B cell (primary cell): ENCODE measurements around the gene CAPZA2. TPM values are rescaled to one million over a fixed set of nuclear protein-coding genes. Genes with fewer than 3 reads are reported as not detected.

Experiments used
- ATAC-seq: fragments of 200-7000 bp; cut with Tn5 transposase; one replicate; pipeline ENCODE4 v1.10.0; 2021; ENCODE audit warnings: low read depth, mild to moderate bottlenecking, moderate number of reproducible peaks, moderate library complexity
- CTCF ChIA-PET: fragments of 350-600 bp; sonication (Branson Sonifier 250); formaldehyde crosslinking; loops from one replicate; lab custom pipeline; 2021; ENCODE audit warnings: antibody characterized with exemption, inconsistent platforms; lab: Charles Lee
- POLR2A ChIA-PET: fragments of 350-600 bp; sonication (Branson Sonifier 250); formaldehyde crosslinking; loops from one replicate; lab custom pipeline; 2021; ENCODE audit warnings: antibody characterized with exemption; lab: Charles Lee
- DNase-seq: peaks from one replicate; pipeline ENCODE4 v3.0.0; 2013
- H2AFZ ChIP-seq: 2 replicates; pipeline ENCODE4 v1.6.1; 2012; ENCODE audit warnings: mild to moderate bottlenecking, low read depth, low read length; ENCODE audit not compliant: insufficient read depth, poor library complexity, severe bottlenecking
- H3K27ac ChIP-seq, 2 donors: 1 replicate in 1 of 2; 2 replicates in 1 of 2; pipeline ENCODE4 v1.5.1; 2012 to 2013; ENCODE audit warnings: low read length in 2 of 2, mild to moderate bottlenecking in 2 of 2, moderate library complexity in 1 of 2
- H3K27me3 ChIP-seq, 4 experiments: fragments of 200-600 bp in 1 of 4; sonication (generic) in 1 of 4; replicated peaks in 1 of 4; 1 replicate in 2 of 4; 2 replicates in 2 of 4; pipeline versions ENCODE4 v1.6.1 to v1.7.0; 2013 to 2016; ENCODE audit warnings: low read length in 3 of 4, mild to moderate bottlenecking in 2 of 4, mixed read lengths in 1 of 4, moderate library complexity in 1 of 4; ENCODE audit not compliant: insufficient read depth in 4 of 4, control insufficient read depth in 3 of 4; ENCODE audit errors: control extremely low read depth in 1 of 4
- H3K36me3 ChIP-seq, 2 experiments: replicated peaks in 1 of 2; 1 replicate in 1 of 2; 2 replicates in 1 of 2; pipeline versions ENCODE4 v1.6.1 to v1.7.1; 2013; ENCODE audit warnings: low read length in 1 of 2; ENCODE audit not compliant: insufficient read depth in 2 of 2, control insufficient read depth in 1 of 2; ENCODE audit errors: control extremely low read depth in 1 of 2, extremely low read depth in 1 of 2
- H3K4me1 ChIP-seq, 2 donors: fragments of 200-600 bp in 1 of 2; sonication (generic) in 1 of 2; 1 replicate in 1 of 2; 2 replicates in 1 of 2; pipeline versions ENCODE4 v1.5.1 to v1.6.1; 2013 to 2017; ENCODE audit warnings: low read length in 2 of 2; ENCODE audit not compliant: control insufficient read depth in 2 of 2, insufficient read depth in 2 of 2
- H3K4me2 ChIP-seq: replicated peaks from 2 replicates; pipeline ENCODE3; 2012; ENCODE audit warnings: mild to moderate bottlenecking, low read depth, low read length; ENCODE audit not compliant: poor library complexity, severe bottlenecking
- H3K4me3 ChIP-seq, 5 experiments: fragments of 200-600 bp in 1 of 5; sonication (generic) in 1 of 5; 1 replicate in 3 of 5; 2 replicates in 2 of 5; pipeline versions ENCODE4 v1.5.1 to v1.7.0; 2011 to 2016; ENCODE audit warnings: low read length in 4 of 5, mild to moderate bottlenecking in 4 of 5, low read depth in 2 of 5, control low read depth in 1 of 5, moderate library complexity in 1 of 5; ENCODE audit not compliant: insufficient read depth in 1 of 5; ENCODE audit errors: control extremely low read depth in 1 of 5, extremely low read depth in 1 of 5
- H3K79me2 ChIP-seq: fragments of 200-600 bp; sonication (generic); one replicate; pipeline ENCODE4 v1.6.0; 2016; ENCODE audit warnings: low read length; ENCODE audit not compliant: control insufficient read depth, insufficient read depth
- H3K9ac ChIP-seq: fragments of 200-600 bp; sonication (generic); 2 replicates; pipeline ENCODE4 v1.6.1; 2017; ENCODE audit warnings: mild to moderate bottlenecking, low read length, moderate library complexity
- H3K9me3 ChIP-seq, 3 donors: one replicate each; pipeline versions ENCODE4 v1.6.1 to v1.7.1; 2013; ENCODE audit warnings: low read length in 2 of 3; ENCODE audit not compliant: control insufficient read depth in 2 of 3, insufficient read depth in 1 of 3; ENCODE audit errors: control extremely low read depth in 1 of 3
- H4K20me1 ChIP-seq: 2 replicates; pipeline ENCODE4 v1.6.0; 2012; ENCODE audit warnings: mild to moderate bottlenecking, low read length; ENCODE audit not compliant: insufficient read depth, control insufficient read depth, poor library complexity, severe bottlenecking
- H3K27ac Mint-ChIP-seq: one replicate; pipeline ENCODE4 v1.8.0; 2021; ENCODE audit warnings: mixed read lengths
- H3K27me3 Mint-ChIP-seq: one replicate; pipeline ENCODE4 v1.8.0; 2021; ENCODE audit warnings: mixed read lengths
- H3K4me1 Mint-ChIP-seq: one replicate; pipeline ENCODE4 v1.8.0; 2021; ENCODE audit warnings: mixed read lengths
- H3K4me3 Mint-ChIP-seq: one replicate; pipeline ENCODE4 v1.8.0; 2021; ENCODE audit warnings: mixed read lengths
- H3K9me3 Mint-ChIP-seq: one replicate; pipeline ENCODE4 v1.8.0; 2022; ENCODE audit warnings: mixed read lengths; ENCODE audit not compliant: insufficient read depth
- EZH2 ChIP-seq: IDR thresholded peaks from 2 replicates; pipeline ENCODE4 v1.6.1; 2012; ENCODE audit warnings: borderline replicate concordance, low read depth, mild to moderate bottlenecking, moderate library complexity, low read length; ENCODE audit not compliant: insufficient read depth, poor library complexity, severe bottlenecking
- WGBS: methylation state at CpG from one replicate; pipeline ENCODE4 v1.1.5; 2013; ENCODE audit warnings: missing lambda C conversion rate; ENCODE audit not compliant: insufficient coverage; 5-methylcytosine and 5-hydroxymethylcytosine counted together
- intact Hi-C: fragments of 100-400 bp; cut with micrococcal nuclease; formaldehyde crosslinking; loops from one replicate; pipeline ENCODE4 v1.10.0; 2022
- polyA plus RNA-seq: library from polyadenylated mRNA; depleted of rRNA; stranded (reverse); fragments of >200 nt; gene quantifications from 2 replicates; pipeline ENCODE4 v1.2.3, GENCODE V29; 2012
- total RNA-seq, 2 donors: library from RNA; stranded (reverse); fragments of 120-200 nt in 1 of 2; gene quantifications; 1 replicate in 1 of 2; 2 replicates in 1 of 2; pipeline versions ENCODE4 v1.2.3 to v1.2.4, GENCODE V29; 2013 to 2022
- TF ChIP-seq, protein P1 (sequence below): fragments of 200-600 bp; IDR thresholded peaks from one replicate; pipeline ENCODE4 v1.8.0; 2022; ENCODE audit warnings: antibody characterized with exemption, mild to moderate bottlenecking

The CAPZA2 gene
- total and polyA plus RNA-seq, 2 donors (not counting 1 experiment from before 2014, with no cell fraction given): 15.0 to 79.0 TPM

DNA sequence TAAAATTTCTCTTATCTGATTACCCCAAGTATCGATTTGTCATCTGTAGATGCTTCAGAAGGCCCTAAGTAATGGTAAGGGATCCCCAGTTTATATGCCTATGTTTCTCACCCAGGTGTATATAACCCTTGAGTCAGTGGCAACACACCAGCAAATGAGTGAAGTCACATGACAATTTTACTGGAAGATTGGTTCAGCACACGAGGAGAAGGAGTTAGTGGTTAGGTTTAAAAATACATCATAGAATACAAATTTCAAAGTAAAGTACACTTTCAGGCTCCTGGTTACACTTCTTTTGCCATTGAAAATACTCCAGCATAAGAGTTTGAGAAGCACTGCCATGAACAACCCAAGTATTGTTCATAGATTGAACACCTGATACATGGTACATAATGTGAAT is 29.7 kb upstream of the CAPZA2 start:
- no peaks in the 10 kb centered on the region for H3K79me2 ChIP-seq
- 100% methylated on average over 1 of the region's 2 CpGs for WGBS
- POLR2A ChIA-PET: no interaction called here
- Mint-ChIP-seq H3K4me3 (no peak overlapping the region), H3K4me1 (no peaks in the 10 kb centered on the region), H3K27me3 (peaks cover 15% of the 10 kb centered on the region), H3K9me3 (no peaks in the 10 kb centered on the region), H3K27ac (no peak overlapping the region)
- no peak overlapping the region for H3K9ac ChIP-seq
- CTCF ChIA-PET: no interaction called here
- H4K20me1 ChIP-seq: no peaks in the 10 kb centered on the region
- H3K27me3 ChIP-seq: peaks cover 0 to 5% (median 0%) of the 10 kb centered on the region in 4 experiments
- ATAC-seq (no peak), DNase-seq (no peak)
- H3K4me2 ChIP-seq: no peak overlapping the region
- H3K36me3 ChIP-seq: no peaks in the 10 kb centered on the region
- no peaks in the 10 kb centered on the region for H3K4me1 ChIP-seq
- TF ChIP-seq, protein P1, sequence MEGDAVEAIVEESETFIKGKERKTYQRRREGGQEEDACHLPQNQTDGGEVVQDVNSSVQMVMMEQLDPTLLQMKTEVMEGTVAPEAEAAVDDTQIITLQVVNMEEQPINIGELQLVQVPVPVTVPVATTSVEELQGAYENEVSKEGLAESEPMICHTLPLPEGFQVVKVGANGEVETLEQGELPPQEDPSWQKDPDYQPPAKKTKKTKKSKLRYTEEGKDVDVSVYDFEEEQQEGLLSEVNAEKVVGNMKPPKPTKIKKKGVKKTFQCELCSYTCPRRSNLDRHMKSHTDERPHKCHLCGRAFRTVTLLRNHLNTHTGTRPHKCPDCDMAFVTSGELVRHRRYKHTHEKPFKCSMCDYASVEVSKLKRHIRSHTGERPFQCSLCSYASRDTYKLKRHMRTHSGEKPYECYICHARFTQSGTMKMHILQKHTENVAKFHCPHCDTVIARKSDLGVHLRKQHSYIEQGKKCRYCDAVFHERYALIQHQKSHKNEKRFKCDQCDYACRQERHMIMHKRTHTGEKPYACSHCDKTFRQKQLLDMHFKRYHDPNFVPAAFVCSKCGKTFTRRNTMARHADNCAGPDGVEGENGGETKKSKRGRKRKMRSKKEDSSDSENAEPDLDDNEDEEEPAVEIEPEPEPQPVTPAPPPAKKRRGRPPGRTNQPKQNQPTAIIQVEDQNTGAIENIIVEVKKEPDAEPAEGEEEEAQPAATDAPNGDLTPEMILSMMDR: no peak
- TF ChIP-seq EZH2: no peak
- no peaks in the 10 kb centered on the region for H3K9me3 ChIP-seq
- H3K27ac ChIP-seq: no peak overlapping the region
- H2AFZ ChIP-seq: no peak overlapping the region
- intact Hi-C loops: no loop called here
- no peak overlapping the region for H3K4me3 ChIP-seq

DNA sequence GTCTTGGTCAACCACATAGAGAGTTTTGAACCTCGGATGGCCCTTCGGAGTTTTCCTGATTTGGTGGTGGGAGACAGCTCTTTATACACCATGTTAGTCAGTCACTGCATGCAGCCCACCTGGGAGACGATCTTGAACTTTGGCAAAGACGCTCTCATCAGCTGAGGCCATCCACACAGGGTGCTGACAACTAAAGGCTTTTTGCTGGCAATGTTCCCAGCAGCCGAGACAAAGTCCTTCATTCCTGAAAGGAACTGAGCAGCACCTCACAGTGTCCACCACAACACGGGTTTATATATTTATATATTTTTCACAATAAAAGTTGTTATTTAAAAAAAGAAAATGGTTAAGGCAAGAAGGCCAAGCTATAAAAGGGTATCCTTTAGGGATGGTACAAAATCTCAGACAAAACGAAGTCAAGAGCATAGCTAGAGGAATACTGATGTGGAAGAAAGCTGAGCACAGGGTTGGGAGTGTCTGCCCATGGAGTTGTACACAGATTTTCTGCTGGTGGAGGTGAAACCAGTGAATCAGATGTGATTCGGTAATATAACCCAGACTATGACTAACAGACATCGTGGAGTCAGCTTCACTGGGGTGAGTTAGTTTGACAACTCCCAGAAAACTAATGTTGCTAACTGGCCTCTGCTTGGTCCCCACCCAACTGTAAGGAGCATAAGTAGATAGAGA is 27.4 kb upstream of the CAPZA2 start:
- intact Hi-C loops: no loop called here
- 91% methylated on average over 4 of the region's 9 CpGs for WGBS
- H3K79me2 ChIP-seq: no peaks in the 10 kb centered on the region
- no peak overlapping the region for H3K27ac ChIP-seq
- ATAC-seq: no peak
- H3K4me2 ChIP-seq: no peak overlapping the region
- no peaks in the 10 kb centered on the region for H3K4me1 ChIP-seq
- no peaks in the 10 kb centered on the region for H3K36me3 ChIP-seq
- no peak overlapping the region for H3K4me3 ChIP-seq
- H3K9me3 ChIP-seq: no peaks in the 10 kb centered on the region
- H3K27ac Mint-ChIP-seq: no peak overlapping the region
- H3K27me3 ChIP-seq: peaks cover 0 to 5% (median 0%) of the 10 kb centered on the region in 4 experiments
- H3K27me3 Mint-ChIP-seq: peaks cover 12% of the 10 kb centered on the region
- H4K20me1 ChIP-seq: no peaks in the 10 kb centered on the region
- DNase-seq: no peak
- H3K9ac ChIP-seq: no peak overlapping the region
- H2AFZ ChIP-seq: no peak overlapping the region
- H3K4me3 Mint-ChIP-seq: no peak overlapping the region
- no peaks in the 10 kb centered on the region for H3K9me3 Mint-ChIP-seq
- TF ChIP-seq EZH2: no peak
- H3K4me1 Mint-ChIP-seq: no peaks in the 10 kb centered on the region
- POLR2A ChIA-PET: no interaction called here
- CTCF ChIA-PET: no interaction called here
